Measurements from ENCODE around the gene CALHM2. TPM values are rescaled to one million over a fixed set of nuclear protein-coding genes. Genes with fewer than 3 reads are reported as not detected.

The CALHM2 gene
- total and polyA plus RNA-seq, 2 donors (not counting 3 experiments of a cell fraction or from before 2014, with no cell fraction given) = 32.1 to 38.4 TPM

- FAIRE-seq (peak; percentile 97), DNase-seq (ENCODE audit: low read depth, low spot score) (peak; percentile 76)
- H4K20me1 ChIP-seq (replicated peaks; ENCODE audit: control insufficient read depth, extremely low read depth, insufficient read depth, low read length) = no peaks in the 10 kb centered on the region
- TF ChIP-seq CTCF (IDR thresholded peaks at IDR 0.05; ENCODE audit: extremely low read depth in 1 of 2, insufficient read depth in 1 of 2, low read depth in 1 of 2, low read length in 2 of 2) = no peak
- no peak for TF ChIP-seq EZH2 (IDR thresholded peaks at IDR 0.05; ENCODE audit: borderline replicate concordance, low read depth, low read length, severe bottlenecking)
- TF ChIP-seq POLR2A (IDR thresholded peaks at IDR 0.05; ENCODE audit: low read depth, low read length) = peak; percentile 50
- TF ChIP-seq MYC (IDR thresholded peaks at IDR 0.05; ENCODE audit: low read depth, low read length) = no peak
- TF ChIP-seq FOS (IDR thresholded peaks at IDR 0.05; ENCODE audit: borderline replicate concordance, insufficient read depth, low read length) = peak; percentile 72
- peak; percentile 33 for TF ChIP-seq JUN (IDR thresholded peaks at IDR 0.05; ENCODE audit: borderline replicate concordance, insufficient read depth, insufficient read length, low read depth)
- peak; percentile 50 for TF ChIP-seq POLR2AphosphoS5 (IDR thresholded peaks at IDR 0.05; ENCODE audit: insufficient read depth, low read depth, low read length)
- TF ChIP-seq GATA2 (IDR thresholded peaks at IDR 0.05; ENCODE audit: insufficient read depth, insufficient read length, low read depth, low read length) = no peak
- no peak for TF ChIP-seq MAX (IDR thresholded peaks at IDR 0.05; ENCODE audit: insufficient read depth, insufficient read length)
- H3K9me3 ChIP-seq (replicated peaks; ENCODE audit: control insufficient read depth, insufficient read depth, low read length) = no peaks in the 10 kb centered on the region
- H3K4me1 ChIP-seq (ENCODE audit: control insufficient read depth, extremely low read depth, insufficient read depth, low read length) = peaks cover 51% of the 10 kb centered on the region
- ChIA-PET CTCF (interaction anchor here (0.7 to 2.4 kb wide), 8 partner anchors 24 to 148 kb away, joined by 3 to 15 read pairs (median 4); no protein-coding TSS in a partner anchor), POLR2A (interaction anchor here (0.5 kb wide), 1 partner anchor 46 kb away, joined by 3 read pairs; no protein-coding TSS in a partner anchor)
- H3K4me3 ChIP-seq (replicated peaks in 1 of 3; ENCODE audit: insufficient read depth in 1 of 3, low read depth in 1 of 3, low read length in 3 of 3) = no peak overlapping the region
- H2AFZ ChIP-seq (ENCODE audit: low read depth, low read length) = no peak overlapping the region
- peaks cover 7% of the 10 kb centered on the region for H3K79me2 ChIP-seq (ENCODE audit: control insufficient read depth, insufficient read depth, low read length)
- H3K9me1 ChIP-seq (replicated peaks; ENCODE audit: control insufficient read depth, extremely low read depth, insufficient read depth, low read length) = no peaks in the 10 kb centered on the region
- H3K9ac ChIP-seq (replicated peaks; ENCODE audit: extremely low read depth, insufficient read depth, low read length) = no peak overlapping the region
- H3K36me3 ChIP-seq (ENCODE audit: control insufficient read depth in 2 of 2, extremely low read depth in 1 of 2, insufficient read depth in 2 of 2, low read length in 2 of 2) = peaks cover 24 to 49% of the 10 kb centered on the region in 2 experiments
- peak overlapping the region; percentile 79 for H3K27ac ChIP-seq (ENCODE audit: insufficient read depth, low read depth, low read length)
- no peaks in the 10 kb centered on the region for H3K27me3 ChIP-seq (ENCODE audit: control insufficient read depth in 2 of 2, insufficient read depth in 2 of 2, low read length in 2 of 2)
- H3K4me2 ChIP-seq (ENCODE audit: insufficient read depth, low read length) = peak overlapping the region; percentile 23
- intact Hi-C loops (cut with micrococcal nuclease) (loop anchor here (2.0 kb wide), 1 partner anchor 23 kb away; no protein-coding TSS in a partner anchor), dilution Hi-C loops (cut with MboI; ENCODE audit: extremely low pct_ligation_motif_present, low sequenced_read_pairs) (no loop called here)
- BruUV-seq (replicated peaks) = TSS peak; percentile 55
Observed at GRCh38 chr10:103445767-103446567, 6.2 kb downstream of the CALHM2 start.

Measured in endothelial cell of umbilical vein (primary cell).